Hepatocyte (in vitro differentiated cells): ENCODE results near the gene CPTP. TPM values are rescaled to one million over a fixed set of nuclear protein-coding genes. Genes with fewer than 3 reads are reported as not detected.
A peak's percentile ranks its signal among the peaks of the same experiment; 100 is the strongest.

ENCODE experiments used
- DNase-seq: peaks from one replicate; pipeline ENCODE4 v3.0.0-alpha.2; 2016; ENCODE audit warnings: low spot score
- H2AFZ ChIP-seq: fragments of 200-600 bp; sonication (generic); 2 replicates; pipeline ENCODE4 v1.6.0; 2016; ENCODE audit warnings: antibody characterized with exemption, mild to moderate bottlenecking
- H3K27ac ChIP-seq: fragments of 200-600 bp; sonication (generic); 2 replicates; pipeline ENCODE4 v1.5.1; 2016; ENCODE audit warnings: mild to moderate bottlenecking
- H3K27me3 ChIP-seq: fragments of 200-600 bp; sonication (generic); 2 replicates; pipeline ENCODE4 v1.6.1; 2016
- H3K36me3 ChIP-seq: fragments of 200-600 bp; sonication (generic); replicated peaks from 2 replicates; pipeline ENCODE4 v1.5.1; 2016; ENCODE audit warnings: low read depth; ENCODE audit not compliant: insufficient read depth
- H3K4me1 ChIP-seq: fragments of 200-600 bp; sonication (generic); 2 replicates; pipeline ENCODE4 v1.5.1; 2016; ENCODE audit warnings: mild to moderate bottlenecking, moderate library complexity; ENCODE audit not compliant: insufficient read depth
- H3K4me2 ChIP-seq: fragments of 200-600 bp; sonication (generic); 2 replicates; pipeline ENCODE4 v1.6.0; 2016
- H3K4me3 ChIP-seq: fragments of 200-600 bp; sonication (generic); 2 replicates; pipeline ENCODE4 v1.5.1; 2016; ENCODE audit warnings: mild to moderate bottlenecking
- H3K79me2 ChIP-seq: fragments of 200-600 bp; sonication (generic); 2 replicates; pipeline ENCODE4 v1.6.0; 2017; ENCODE audit warnings: mild to moderate bottlenecking
- H3K9me2 ChIP-seq: fragments of 200-600 bp; sonication (generic); replicated peaks from 2 replicates; pipeline ENCODE4 v1.6.0; 2017; ENCODE audit warnings: mild to moderate bottlenecking; ENCODE audit not compliant: insufficient read depth
- H3K9me3 ChIP-seq: fragments of 200-600 bp; sonication (generic); 2 replicates; pipeline ENCODE4 v1.5.1; 2016; ENCODE audit warnings: low read depth, mild to moderate bottlenecking
- H4K20me1 ChIP-seq: fragments of 200-600 bp; sonication (generic); 2 replicates; pipeline ENCODE4 v1.6.0; 2016; ENCODE audit warnings: mild to moderate bottlenecking; ENCODE audit not compliant: insufficient read depth, poor library complexity, severe bottlenecking
- CTCF ChIP-seq: fragments of 200-600 bp; sonication (generic); IDR thresholded peaks from 2 replicates; pipeline ENCODE4 v1.5.1; 2016; ENCODE audit warnings: antibody characterized with exemption, mild to moderate bottlenecking; ENCODE audit not compliant: poor library complexity
- EZH2 ChIP-seq: fragments of 200-600 bp; sonication (generic); IDR thresholded peaks from 2 replicates; pipeline ENCODE4 v1.6.1; 2016; ENCODE audit warnings: antibody characterized with exemption, mild to moderate bottlenecking, borderline replicate concordance
- EZH2phosphoT487 ChIP-seq: fragments of 200-600 bp; sonication (generic); IDR thresholded peaks from one replicate; pipeline ENCODE4 v1.6.1; 2018; ENCODE audit warnings: antibody characterized with exemption, mild to moderate bottlenecking, low read depth, moderate library complexity; ENCODE audit not compliant: unreplicated experiment, severe bottlenecking
- WGBS: methylation state at CpG from one replicate; pipeline ENCODE4 v1.1.6; 2016; ENCODE audit warnings: low lambda C conversion rate; ENCODE audit errors: missing lambda C conversion rate; 5-methylcytosine and 5-hydroxymethylcytosine counted together
- polyA plus RNA-seq: library from polyadenylated mRNA; unstranded; fragments of >200 nt; fragmentation: Nextera tagmentation; extraction: Ambion mirVana; gene quantifications from 2 replicates; pipeline ENCODE4 v1.2.1, GENCODE V29; 2016
- total RNA-seq: library from RNA; depleted of rRNA; stranded (reverse); fragments of >200 nt; gene quantifications from 2 replicates; pipeline ENCODE4 v1.2.3, GENCODE V29; 2014

The CPTP gene
- total and polyA plus RNA-seq, 2 experiments from 2014 or later = 12.8 to 45.6 TPM

- peaks cover 39% of the 10 kb centered on the region for H3K4me1 ChIP-seq
- H3K27ac ChIP-seq = no peak overlapping the region
- H3K4me2 ChIP-seq = peak overlapping the region; percentile 99
- no peaks in the 10 kb centered on the region for H3K9me2 ChIP-seq
- no peaks in the 10 kb centered on the region for H3K27me3 ChIP-seq
- no peak overlapping the region for H2AFZ ChIP-seq
- TF ChIP-seq EZH2 = no peak
- TF ChIP-seq EZH2phosphoT487 = no peak
- TF ChIP-seq CTCF = no peak
- peaks cover 42% of the 10 kb centered on the region for H4K20me1 ChIP-seq
- H3K36me3 ChIP-seq = no peaks in the 10 kb centered on the region
- H3K4me3 ChIP-seq = no peak overlapping the region
- no peak for DNase-seq
- 95% methylated on average over 10 of the region's 10 CpGs for whole genome bisulfite sequencing
- no peaks in the 10 kb centered on the region for H3K9me3 ChIP-seq
- peaks cover 63% of the 10 kb centered on the region for H3K79me2 ChIP-seq
These were observed 21.9 kb downstream of the CPTP start for GRCh38 chr1:1346501-1346890.

GRCh38 chr1:1347026-1347595 is 22.5 kb downstream of the CPTP start:
- Histone ChIP-seq H3K4me2 (peak overlapping the region; percentile 99), H3K36me3 (no peaks in the 10 kb centered on the region), H2AFZ (no peak overlapping the region), H3K4me1 (peaks cover 39% of the 10 kb centered on the region), H4K20me1 (peaks cover 42% of the 10 kb centered on the region), H3K9me3 (no peaks in the 10 kb centered on the region), H3K4me3 (no peak overlapping the region), H3K79me2 (peaks cover 63% of the 10 kb centered on the region), H3K27ac (peak overlapping the region; percentile 46), H3K27me3 (no peaks in the 10 kb centered on the region), H3K9me2 (no peaks in the 10 kb centered on the region)
- WGBS = 92% methylated on average over 10 of the region's 10 CpGs
- TF ChIP-seq EZH2 (no peak), EZH2phosphoT487 (no peak), CTCF (no peak)
- DNase-seq = no peak

GRCh38 chr1:1347663-1348419 is 23.2 kb downstream of the CPTP start:
- no peaks in the 10 kb centered on the region for H3K27me3 ChIP-seq
- H2AFZ ChIP-seq = no peak overlapping the region
- H3K79me2 ChIP-seq = peaks cover 60% of the 10 kb centered on the region
- peaks cover 42% of the 10 kb centered on the region for H4K20me1 ChIP-seq
- peak overlapping the region; percentile 64 for H3K4me3 ChIP-seq
- H3K9me2 ChIP-seq = no peaks in the 10 kb centered on the region
- peaks cover 39% of the 10 kb centered on the region for H3K4me1 ChIP-seq
- 22% methylated on average over 26 of the region's 26 CpGs for WGBS
- H3K4me2 ChIP-seq = peak overlapping the region; percentile 99
- TF ChIP-seq CTCF (no peak), EZH2 (no peak), EZH2phosphoT487 (no peak)
- peak overlapping the region; percentile 84 for H3K27ac ChIP-seq
- H3K36me3 ChIP-seq = no peaks in the 10 kb centered on the region
- peak; percentile 71 for DNase-seq
- H3K9me3 ChIP-seq = no peaks in the 10 kb centered on the region
